Activated CD4-positive, alpha-beta T cell treated with anti-CD3 and anti-CD28 coated beads, Interleukin-2, Interleukin-6, amounts not matched to agents 100 ng/mL and 50 ng/mL, durations not matched to agents 16 hours and 8 hours (primary cell): ENCODE data around the gene KDM2B.
"Not testable (repeated sequence)": the region's sequence is repeated elsewhere in the genome, so short reads cannot be mapped to it uniquely, and the experiment has no call there.

ENCODE experiments used
- DNase-seq: peaks from one replicate; pipeline ENCODE4 v3.0.0-alpha.2; 2020

The KDM2B gene

DNA sequence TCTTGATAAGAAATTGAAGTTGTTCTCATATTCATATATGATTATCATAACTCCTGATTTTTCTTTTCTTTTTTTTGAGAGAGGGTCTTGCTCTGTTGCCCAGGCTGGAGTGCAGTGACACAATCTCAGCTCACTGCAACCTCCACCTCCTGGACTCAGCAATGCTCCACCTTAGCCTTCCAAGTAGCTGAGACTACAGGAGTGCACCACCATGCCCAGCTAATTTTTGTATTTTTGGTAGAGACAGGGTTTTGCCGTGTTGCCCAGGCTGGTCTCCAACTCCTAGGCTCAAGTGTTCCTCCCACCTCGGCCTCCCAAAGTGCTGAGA is 2.5 kb upstream of the KDM2B start:
- DNase-seq, result not testable (repeated sequence)

DNA sequence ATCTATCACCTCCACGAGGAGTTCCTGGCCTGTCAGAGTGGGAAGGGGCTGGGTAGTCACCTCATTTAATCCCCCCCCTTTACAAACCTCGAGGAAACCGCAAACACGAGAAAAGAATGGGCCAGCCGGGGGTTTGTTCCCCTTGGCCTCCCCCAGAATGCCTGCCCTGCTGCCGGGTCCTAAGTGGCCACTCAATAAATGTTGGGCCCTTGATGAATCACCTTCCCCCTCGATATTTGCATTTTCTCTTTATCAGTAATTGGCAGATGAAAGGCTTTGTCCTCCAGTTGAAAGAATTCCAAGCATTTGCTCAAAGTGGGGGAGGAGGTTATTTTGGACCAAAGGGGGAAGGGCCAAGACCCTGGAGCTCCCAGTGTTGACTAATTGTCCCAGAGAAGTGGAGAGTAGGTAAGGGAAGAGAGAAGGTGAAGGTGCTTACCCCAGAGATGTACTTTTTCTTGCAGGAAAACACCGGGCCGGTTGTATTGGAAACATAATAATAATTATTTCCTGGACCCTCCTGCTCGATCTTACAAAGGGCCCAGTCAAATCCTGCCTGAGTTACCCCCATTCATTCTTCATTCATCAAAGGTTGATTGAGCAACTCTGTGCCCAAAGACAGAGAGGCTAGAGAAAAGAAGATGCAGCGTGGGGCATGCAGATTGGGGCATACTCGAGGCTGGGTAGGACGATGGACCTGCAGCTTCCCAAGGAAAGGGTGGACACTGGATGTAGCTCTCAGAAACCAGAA is 1.9 kb upstream of the KDM2B start:
- no peak for DNase-seq

DNA sequence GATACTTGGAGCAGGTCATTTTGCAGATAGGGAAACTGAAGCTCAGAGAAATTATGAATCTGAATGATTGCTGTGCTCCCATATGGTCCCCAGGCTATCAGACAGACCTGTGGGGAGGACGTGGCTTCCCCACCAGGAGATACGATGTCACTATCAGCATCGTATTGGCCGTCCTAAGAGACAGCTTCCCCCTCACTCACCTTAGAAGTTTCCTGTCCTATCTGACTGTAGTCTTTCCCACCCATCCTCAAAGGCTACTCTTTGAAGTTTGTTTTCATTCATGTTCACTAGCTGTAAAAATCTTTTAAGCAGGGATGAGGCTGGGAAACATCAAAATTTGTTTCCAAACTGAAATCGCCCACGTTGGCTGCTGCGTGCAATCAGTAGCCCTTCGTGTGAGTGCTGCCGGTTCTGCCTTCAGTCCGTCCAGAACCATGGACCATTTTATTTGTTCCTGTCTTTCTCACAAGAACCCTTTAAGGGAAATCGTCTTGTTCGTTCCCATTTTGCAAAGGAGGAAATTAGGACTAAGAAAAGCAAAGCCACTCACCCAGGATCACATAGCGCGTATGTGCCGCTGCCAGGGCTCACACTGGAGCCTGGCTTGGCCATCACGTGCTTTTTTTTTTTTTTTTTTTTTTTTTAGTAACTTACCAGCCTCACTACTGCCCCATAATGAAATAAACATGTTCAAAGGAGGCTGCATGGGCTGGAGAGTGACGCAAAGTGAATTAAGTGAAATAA is 1.0 kb upstream of the KDM2B start:
- no peak for DNase-seq

- peak; percentile 79 for DNase-seq
These were observed 598 bp downstream of the KDM2B start for GRCh38 chr12:121579981-121580868.

DNA sequence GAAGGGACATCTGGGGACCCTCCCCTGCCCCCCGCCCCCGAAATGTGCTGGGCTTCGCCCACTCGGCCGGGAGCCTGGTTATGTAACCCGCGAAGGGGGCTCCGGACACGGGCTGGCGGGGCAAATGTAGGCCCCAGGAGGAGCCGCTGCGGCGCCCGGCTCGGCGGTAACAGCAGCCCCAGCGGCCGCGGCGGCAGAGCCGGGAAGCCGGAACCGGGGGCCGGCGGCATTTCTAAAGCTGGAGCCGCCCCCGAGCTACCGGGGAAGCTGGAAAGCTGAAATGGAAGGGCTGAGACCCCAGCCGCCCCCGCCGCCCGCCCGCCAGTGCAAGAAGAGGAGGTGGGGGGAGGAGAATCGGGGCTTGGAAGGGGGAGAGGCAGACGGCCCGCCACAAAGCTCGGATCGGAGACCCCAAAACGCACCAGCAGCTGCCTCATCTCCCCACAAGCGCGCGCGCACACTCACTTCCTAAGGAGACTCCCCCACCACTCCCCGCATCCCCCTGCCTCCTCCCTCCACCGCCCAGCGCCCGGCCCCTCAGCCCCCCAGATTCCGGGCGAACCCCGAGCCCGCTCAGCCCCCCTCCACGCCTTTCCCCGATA is 1.5 kb downstream of the KDM2B start:
- peak; percentile 40 for DNase-seq

DNA sequence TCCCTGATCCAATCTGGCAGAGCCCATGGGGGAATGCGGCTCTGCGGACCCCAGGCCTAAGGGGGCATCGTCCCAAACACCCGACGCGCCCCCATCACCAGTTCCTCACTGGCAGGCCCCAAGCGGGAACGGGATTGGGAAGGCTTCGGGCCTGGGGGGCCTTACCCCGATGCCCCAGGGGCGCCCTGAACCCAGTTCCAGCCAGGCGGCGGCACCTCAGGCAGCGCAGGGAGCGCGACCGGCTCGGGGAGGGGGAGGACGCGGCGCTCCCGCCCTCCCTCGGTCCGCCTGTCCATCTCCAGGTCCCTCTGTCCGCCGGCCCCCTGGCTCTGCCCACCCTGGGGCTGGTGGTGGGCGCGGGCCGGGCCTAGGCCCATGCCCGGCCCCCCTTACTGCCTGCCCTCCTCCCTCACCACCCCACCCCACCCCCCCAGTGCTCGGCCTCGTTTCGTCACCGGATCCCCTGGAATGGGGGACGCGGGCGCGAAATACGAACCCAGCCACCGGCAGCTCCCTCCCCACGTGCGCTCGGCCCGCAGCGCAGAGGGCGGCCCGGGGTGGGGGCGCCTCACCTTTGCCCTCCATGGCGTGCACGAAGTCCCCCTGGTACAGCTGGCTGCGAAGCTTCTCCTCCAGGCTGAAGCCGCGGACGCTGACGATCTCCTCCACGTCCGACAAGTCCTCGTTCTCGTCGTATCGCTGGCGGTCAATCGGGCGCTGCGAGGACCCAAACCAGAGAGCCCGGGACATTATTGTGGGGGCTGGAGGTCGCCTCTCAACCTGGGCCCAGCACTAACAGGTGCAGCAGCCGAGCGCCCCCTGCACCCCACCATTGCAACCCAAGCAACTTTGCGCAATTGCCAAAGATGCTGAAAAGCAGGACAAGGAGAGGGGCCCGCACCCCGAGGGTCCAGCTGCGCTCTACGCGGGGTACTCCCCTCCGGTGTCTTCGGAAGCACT is 2.3 kb downstream of the KDM2B start:
- DNase-seq, result peak; percentile 8

DNA sequence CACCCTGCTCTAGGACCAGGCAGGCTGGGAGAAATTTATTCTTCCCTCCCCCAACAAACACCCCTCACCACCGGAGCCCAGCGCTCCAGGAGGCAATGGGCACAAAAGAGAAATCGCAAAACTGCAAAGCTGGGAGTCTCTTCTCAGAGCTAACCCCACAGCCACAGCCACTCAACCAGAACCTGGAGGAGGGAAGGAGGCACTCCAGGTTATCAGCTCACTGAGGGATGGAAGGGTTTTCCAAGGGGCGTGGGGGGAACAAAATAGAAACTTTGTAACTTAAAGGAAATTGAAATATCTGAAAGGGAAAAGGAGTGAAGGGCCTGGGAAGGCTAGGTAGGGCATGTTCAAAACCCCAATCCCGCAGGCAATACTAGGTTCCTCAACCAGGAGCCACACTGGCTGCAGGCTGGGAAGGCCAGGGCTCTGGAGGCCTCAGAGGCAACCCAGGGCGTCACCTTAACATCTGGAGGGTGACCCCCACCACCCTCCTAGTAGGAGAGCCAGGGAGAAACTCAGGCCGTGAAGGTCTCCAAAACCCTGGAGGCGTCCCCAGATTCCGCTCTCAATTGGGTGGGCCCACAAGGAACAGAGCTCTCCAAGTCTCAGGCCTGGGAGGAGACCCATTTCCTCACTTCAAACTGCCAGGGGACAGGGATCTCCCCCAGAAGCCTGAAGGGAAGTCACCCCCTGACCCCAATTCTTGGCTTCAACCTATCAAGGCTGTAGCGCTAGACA is 3.2 kb downstream of the KDM2B start:
- DNase-seq, result no peak

- no peak for DNase-seq
These were observed 3.9 kb downstream of the KDM2B start for GRCh38 chr12:121576851-121577391.

DNA sequence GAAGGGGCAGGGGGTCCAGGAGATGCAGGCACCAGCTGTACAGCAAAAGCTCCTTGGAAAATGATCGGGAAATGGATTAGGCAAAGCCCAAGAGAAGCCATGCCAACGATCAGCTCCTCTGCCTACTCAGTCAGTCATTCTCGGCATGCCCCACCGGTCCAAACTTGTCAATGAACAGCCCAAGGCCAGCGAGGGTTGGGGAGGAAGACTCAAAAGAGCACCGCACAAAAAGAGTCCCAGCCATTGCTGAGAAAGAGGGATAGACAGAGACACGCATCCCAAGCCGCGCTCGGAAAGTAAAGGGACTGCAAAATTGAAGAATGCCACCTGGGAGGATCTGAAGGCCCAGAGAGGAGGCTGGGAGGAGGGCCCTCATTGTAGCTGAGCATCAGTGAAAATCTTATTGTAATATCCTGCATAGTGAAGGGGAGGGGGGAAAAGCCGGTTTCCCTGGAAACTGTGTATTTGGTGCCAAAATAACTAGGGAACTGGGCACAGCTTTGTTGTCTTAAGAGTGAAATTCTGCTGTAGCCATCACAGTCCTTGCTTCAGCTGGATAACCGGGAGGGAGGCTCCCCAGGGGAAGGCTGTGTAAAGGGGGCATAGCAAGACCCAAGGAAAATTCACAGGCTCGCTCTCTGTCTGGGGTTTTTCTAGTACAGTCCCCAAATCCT is 4.7 kb downstream of the KDM2B start:
- no peak for DNase-seq

GRCh38 chr12:121575051-121575450 is 5.8 kb downstream of the KDM2B start:
- no peak for DNase-seq

DNA sequence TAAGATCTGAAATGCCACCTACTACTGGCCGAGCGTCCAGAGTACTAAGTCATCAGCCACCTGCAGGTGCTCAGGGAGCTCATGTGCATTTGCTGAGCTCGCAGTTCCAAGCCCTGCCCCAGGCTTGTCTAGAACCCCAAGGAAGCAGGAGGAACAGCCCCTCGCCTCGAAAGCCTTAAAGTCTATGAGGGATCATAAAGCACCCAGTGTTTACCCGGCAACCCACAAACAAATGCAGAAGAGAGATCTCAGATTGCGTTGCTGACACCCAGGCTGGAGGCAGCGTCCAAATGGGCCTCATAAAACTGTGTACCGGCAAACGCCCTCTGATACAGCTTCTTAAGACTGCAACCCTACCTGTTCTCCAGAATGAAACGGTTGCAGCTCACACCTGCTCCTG is 6.8 kb downstream of the KDM2B start:
- DNase-seq, result no peak

GRCh38 chr12:121571920-121572319 is 8.9 kb downstream of the KDM2B start:
- DNase-seq, result no peak

DNA sequence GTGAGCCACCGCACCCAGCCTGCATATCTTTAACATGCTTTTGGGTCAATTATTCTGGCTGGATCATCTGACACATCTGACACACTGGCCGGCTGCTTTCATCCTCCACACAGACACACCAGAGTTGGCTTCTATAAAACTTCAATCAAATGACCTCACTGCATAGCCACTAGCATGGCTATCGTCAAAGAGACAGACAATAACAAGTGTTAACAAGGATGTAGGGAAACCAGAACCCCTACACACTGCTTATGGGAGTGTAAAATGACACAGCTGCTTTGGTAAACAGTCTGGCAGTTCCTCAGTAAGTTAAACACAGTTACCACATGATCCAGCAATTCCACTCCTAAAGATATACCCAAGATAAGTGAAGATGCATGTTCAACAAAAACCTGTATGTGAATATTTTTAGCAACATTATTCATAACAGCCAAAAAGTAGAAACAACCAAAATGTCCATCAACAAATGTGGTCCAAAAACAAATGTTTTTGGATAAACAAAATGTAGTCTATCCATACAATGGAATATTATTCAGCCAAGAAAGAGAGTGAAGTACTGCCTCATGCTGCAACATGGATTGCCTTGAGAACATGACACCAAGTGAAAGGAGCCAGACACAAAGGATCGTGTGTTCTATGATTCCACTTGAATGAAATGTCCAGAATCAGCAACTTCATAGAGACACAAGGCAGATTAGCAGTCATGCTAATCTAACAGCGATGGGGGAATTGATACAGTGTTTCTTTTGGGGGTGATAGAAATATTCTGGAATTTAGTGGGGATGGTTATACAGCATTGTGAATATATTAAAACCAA is 10.1 kb downstream of the KDM2B start:
- DNase-seq, result no peak

DNA sequence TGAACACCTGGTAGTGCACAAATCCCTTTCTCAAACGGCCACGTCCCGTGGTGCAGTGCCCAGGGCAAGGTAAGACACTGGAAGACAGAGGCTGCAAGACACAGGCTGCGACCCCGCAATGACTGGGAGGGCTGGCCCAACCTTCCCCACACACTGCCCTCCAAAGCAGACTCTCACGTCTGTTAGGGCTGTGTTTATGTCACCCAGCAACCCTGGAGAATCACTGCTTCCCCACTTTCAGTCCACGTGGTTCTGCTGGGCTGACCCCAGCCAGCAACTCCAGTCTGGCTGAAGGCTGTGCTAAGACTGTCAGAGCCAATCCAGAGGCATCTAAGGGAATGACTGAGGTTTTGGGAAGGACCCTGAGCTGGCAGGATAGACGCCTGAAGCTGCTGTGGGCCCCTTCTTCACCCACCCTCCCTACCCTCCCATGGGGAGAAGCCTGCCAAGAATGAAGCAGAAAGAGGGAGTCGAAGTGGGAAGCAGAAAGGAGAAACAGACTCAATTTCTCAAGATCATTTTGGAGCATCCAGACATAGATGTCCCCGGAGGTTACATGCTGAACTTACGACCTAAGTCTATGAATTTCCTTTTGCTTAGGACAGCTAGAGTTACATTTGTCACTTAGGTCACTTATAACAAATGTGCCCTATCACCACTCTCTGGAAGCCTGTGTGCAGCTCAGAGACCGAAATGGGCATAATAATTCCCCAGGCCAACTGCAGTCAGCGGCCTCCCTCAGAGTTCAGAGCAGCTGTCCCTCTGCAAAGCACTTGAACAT is 11.7 kb downstream of the KDM2B start:
- DNase-seq, result no peak

GRCh38 chr12:121568518-121568917 is 12.3 kb downstream of the KDM2B start:
- no peak for DNase-seq

GRCh38 chr12:121565076-121565475 is 15.7 kb downstream of the KDM2B start:
- no peak for DNase-seq

- DNase-seq, result no peak
These were observed 18.3 kb downstream of the KDM2B start for GRCh38 chr12:121562488-121562887.

DNA sequence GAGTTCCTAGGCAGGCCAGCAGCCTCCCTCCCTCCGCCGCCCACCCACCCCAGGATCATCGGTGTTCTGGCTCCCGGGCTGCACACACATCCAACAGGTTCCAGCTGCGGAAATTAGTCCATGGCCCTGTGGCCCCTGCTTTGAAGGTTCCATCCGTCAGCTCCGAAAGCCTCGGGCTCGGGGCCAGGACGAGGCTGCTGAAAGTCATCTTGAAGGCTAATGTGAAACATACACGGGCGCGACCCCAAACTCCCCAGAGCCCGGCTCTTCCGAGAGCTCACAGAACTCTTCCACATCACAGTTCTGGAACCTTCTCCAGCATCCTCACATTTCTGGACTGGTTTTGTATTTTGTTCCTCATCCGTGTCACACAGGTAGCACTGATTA is 19.8 kb downstream of the KDM2B start:
- no peak for DNase-seq
